K562 (cell line): ENCODE results near the gene E2F2. TPM values are rescaled to one million over a fixed set of nuclear protein-coding genes. Genes with fewer than 3 reads are reported as not detected.

Experiments used
- ATAC-seq: fragments of 200-7000 bp; cut with Tn5 transposase; 3 replicates; pipeline ENCODE4 v1.9.1; 2020; ENCODE audit warnings: moderate library complexity
- BruUV-seq: library from RNA; stranded (reverse); fragments of 400-500 nt; replicated peaks from 2 replicates; lab custom pipeline; 2021; lab: Mats Ljungman, UMichigan
- CTCF ChIA-PET: fragments of 300-600 bp; formaldehyde crosslinking; extraction: SDS; loops from one replicate; lab custom pipeline; 2021; ENCODE audit warnings: low intra/inter-chr PET ratio; lab: Yijun Ruan, JAX
- POLR2A ChIA-PET: fragments of 300-600, 350-650 bp; sonication (Branson Sonifier 250); formaldehyde crosslinking; extraction: SDS; loops from one replicate; lab custom pipeline; 2021; ENCODE audit warnings: antibody characterized with exemption, inconsistent platforms; lab: Yijun Ruan, JAX
- DNase-seq, 4 experiments: peaks; one replicate each; pipeline versions ENCODE4 v3.0.0 to v3.0.0-alpha.2; 2011 to 2018; ENCODE audit warnings: low spot score in 3 of 4, mixed read lengths in 3 of 4; ENCODE audit errors: extremely low read depth in 1 of 4
- FAIRE-seq: peaks from 2 replicates; lab custom pipeline; 2011; peaks lifted over from hg19 to GRCh38; lab: Jason Lieb, UNC
- H2AFZ ChIP-seq: 2 replicates; pipeline ENCODE4 v1.6.0; 2011; ENCODE audit warnings: low read depth, low read length, control low read depth, inconsistent platforms
- H3K27ac ChIP-seq: fragments of 200-600 bp; 3 replicates; pipeline ENCODE4 v1.8.0; 2011; ENCODE audit warnings: low read depth, mild to moderate bottlenecking, control low read depth, inconsistent platforms, low read length, moderate library complexity, mixed read lengths; ENCODE audit errors: extremely low read depth
- H3K27me3 ChIP-seq, 2 experiments: fragments of 300-600 bp in 1 of 2; 2 replicates in 1 of 2; 3 replicates in 1 of 2; pipeline versions ENCODE4 v1.6.0 to v1.8.0; 2011; ENCODE audit warnings: inconsistent platforms in 2 of 2, low read length in 2 of 2, mild to moderate bottlenecking in 1 of 2, mixed read lengths in 1 of 2, moderate library complexity in 1 of 2; ENCODE audit not compliant: control insufficient read depth in 2 of 2, insufficient read depth in 2 of 2
- H3K36me3 ChIP-seq: fragments of 300-600 bp; 3 replicates; pipeline ENCODE4 v1.8.0; 2011; ENCODE audit warnings: mild to moderate bottlenecking, low read length, inconsistent platforms; ENCODE audit not compliant: control insufficient read depth, insufficient read depth
- H3K4me1 ChIP-seq, 2 experiments: fragments of 200-600 bp in 1 of 2; replicated peaks in 1 of 2; 2 replicates in 1 of 2; 3 replicates in 1 of 2; pipeline versions ENCODE4 v1.5.1 to v1.8.0; 2011; ENCODE audit warnings: inconsistent platforms in 2 of 2, low read length in 2 of 2, mild to moderate bottlenecking in 1 of 2, mixed read lengths in 1 of 2, moderate library complexity in 1 of 2; ENCODE audit not compliant: control insufficient read depth in 2 of 2, insufficient read depth in 2 of 2
- H3K4me2 ChIP-seq: 2 replicates; pipeline ENCODE4 v1.6.1; 2011; ENCODE audit warnings: low read length, control low read depth, inconsistent platforms, mixed read lengths; ENCODE audit not compliant: insufficient read depth
- H3K4me3 ChIP-seq: fragments of 200-600 bp; sonication (generic), shearing (Covaris generic); 2 replicates; pipeline ENCODE4 v1.5.1; 2016; ENCODE audit warnings: control low read depth, inconsistent platforms
- H3K79me2 ChIP-seq: fragments of 200-600 bp; 3 replicates; pipeline ENCODE4 v1.8.0; 2011; ENCODE audit warnings: low read length, inconsistent platforms; ENCODE audit not compliant: control insufficient read depth, insufficient read depth
- H3K9ac ChIP-seq, 2 experiments: 2 replicates each; pipeline versions ENCODE4 v1.6.0 to v1.6.1; 2011; ENCODE audit warnings: low read depth in 2 of 2, low read length in 2 of 2, control low read depth in 1 of 2, inconsistent platforms in 1 of 2, mild to moderate bottlenecking in 1 of 2, mixed read lengths in 1 of 2; ENCODE audit not compliant: insufficient read depth in 1 of 2
- H3K9me1 ChIP-seq: one replicate; pipeline ENCODE4 v1.6.0; 2011; ENCODE audit warnings: inconsistent platforms, mild to moderate bottlenecking, low read length, moderate library complexity; ENCODE audit not compliant: control insufficient read depth, insufficient read depth
- H3K9me3 ChIP-seq: replicated peaks from 2 replicates; pipeline ENCODE4 v1.5.1; 2011; ENCODE audit warnings: low read depth, low read length, inconsistent platforms; ENCODE audit not compliant: control insufficient read depth, insufficient read depth
- H4K20me1 ChIP-seq: replicated peaks from 2 replicates; pipeline ENCODE4 v1.6.1; 2011; ENCODE audit warnings: low read length, inconsistent platforms, mixed read lengths; ENCODE audit not compliant: control insufficient read depth, insufficient read depth
- ARID2 ChIP-seq: fragments of 450-650 bp; IDR thresholded peaks from 2 replicates; pipeline ENCODE4 v1.6.1; 2017; ENCODE audit warnings: antibody characterized with exemption, mild to moderate bottlenecking
- C11orf30 ChIP-seq: fragments of 450-650 bp; IDR thresholded peaks from 2 replicates; pipeline ENCODE4 v1.6.1; 2016; ENCODE audit warnings: low read depth, mild to moderate bottlenecking
- HCFC1 ChIP-seq: IDR thresholded peaks from 2 replicates; pipeline ENCODE4 v1.6.1; 2012; ENCODE audit warnings: low read depth, low read length, improper control_type of control experiment
- HDAC8 ChIP-seq: fragments of 450-650 bp; IDR thresholded peaks from 2 replicates; pipeline ENCODE4 v1.6.1; 2016; ENCODE audit warnings: mild to moderate bottlenecking, missing genetic modification characterization, moderate library complexity, missing compliant biosample characterization
- HEY1 ChIP-seq: fragments of 250-450 bp; sonication (Bioruptor Pico); IDR thresholded peaks from 2 replicates; pipeline ENCODE4 v1.5.0; 2020; ENCODE audit warnings: mild to moderate bottlenecking, moderate library complexity, borderline replicate concordance
- HIVEP1 ChIP-seq: fragments of 250-450 bp; sonication (Bioruptor Pico); IDR thresholded peaks from 2 replicates; pipeline ENCODE4 v1.4.0; 2020; ENCODE audit warnings: mild to moderate bottlenecking
- MAFG ChIP-seq: fragments of 450-650 bp; conservative IDR thresholded peaks from 2 replicates; pipeline ENCODE4 v1.6.1; 2016; ENCODE audit warnings: missing genetic modification characterization, missing compliant biosample characterization
- MCM2 ChIP-seq: fragments of 450-650 bp; IDR thresholded peaks from 2 replicates; pipeline ENCODE4 v1.6.1; 2017; ENCODE audit warnings: low read depth, mild to moderate bottlenecking
- MEF2D ChIP-seq: conservative IDR thresholded peaks from 2 replicates; pipeline ENCODE4 v1.6.1; 2016; ENCODE audit warnings: low read depth, missing genetic modification characterization, missing compliant biosample characterization
- POLR2A ChIP-seq: fragments of 450-650 bp; conservative IDR thresholded peaks from 2 replicates; pipeline ENCODE4 v1.6.1; 2016
- RBM14 ChIP-seq: fragments of 200-400 bp; formaldehyde crosslinking; IDR thresholded peaks from 2 replicates; pipeline ENCODE4 v1.6.1; 2018; ENCODE audit warnings: low read depth, mild to moderate bottlenecking, low read length, moderate library complexity, borderline replicate concordance; ENCODE audit not compliant: insufficient read depth
- TSHZ1 ChIP-seq: fragments of 250-450 bp; sonication (Bioruptor Pico); IDR thresholded peaks from 2 replicates; pipeline ENCODE4 v1.4.0; 2020; ENCODE audit warnings: mild to moderate bottlenecking, moderate library complexity
- XRCC3 ChIP-seq: fragments of 450-650 bp; IDR thresholded peaks from 2 replicates; pipeline ENCODE4 v1.6.1; 2017; ENCODE audit warnings: mild to moderate bottlenecking, moderate library complexity
- ZBTB33 ChIP-seq: sonication (generic); formaldehyde crosslinking; IDR thresholded peaks from 2 replicates; pipeline ENCODE4 v1.8.1; 2023; ENCODE audit warnings: mild to moderate bottlenecking, missing genetic modification reagents
- ZNF24 ChIP-seq: fragments of 450-650 bp; IDR thresholded peaks from 2 replicates; pipeline ENCODE4 v1.6.1; 2016
- ZNF280B ChIP-seq: fragments of 250-450 bp; sonication (Bioruptor Pico); IDR thresholded peaks from 2 replicates; pipeline ENCODE4 v1.5.1; 2021; ENCODE audit warnings: mild to moderate bottlenecking
- ZSCAN29 ChIP-seq: fragments of 450-650 bp; IDR thresholded peaks from 2 replicates; pipeline ENCODE4 v1.6.1; 2017
- WGBS: fragments of 100-300 bp; shearing (Covaris generic); methylation state at CpG from one replicate; pipeline ENCODE4 v1.1.6; 2016; ENCODE audit warnings: low coverage, mixed read lengths; ENCODE audit not compliant: insufficient coverage; ENCODE audit errors: missing lambda C conversion rate; 5-methylcytosine and 5-hydroxymethylcytosine counted together
- in situ Hi-C: fragments of 300-500 bp; cut with MboI; formaldehyde crosslinking; loops from 4 replicates; pipeline ENCODE4 v1.15.0; 2018; ENCODE audit warnings: inconsistent platforms, mixed read lengths
- intact Hi-C: fragments of 100-400 bp; cut with micrococcal nuclease; formaldehyde crosslinking; loops from 2 replicates; pipeline ENCODE4 v1.14.2; 2022
- polyA plus RNA-seq, 8 experiments: library from polyadenylated mRNA; depleted of rRNA in 4 of 8; stranded (reverse) in 5 of 8; unstranded in 3 of 8; fragments of >200 nt; fragmentation: Nextera tagmentation in 2 of 8; fragmentation: Illumina TruSeq in 1 of 8; extraction: Ambion mirVana in 2 of 8; extraction: Trizol in 1 of 8; gene quantifications; 2 replicates each; pipeline versions ENCODE4 v1.2.1 to v1.2.3, GENCODE V29; 2011 to 2014; ENCODE audit warnings: inconsistent platforms in 1 of 8, missing spikeins in 1 of 8
- total RNA-seq, 7 experiments: library from RNA; depleted of rRNA in 6 of 7; stranded (reverse); fragments of >200 nt in 6 of 7; fragmentation: Illumina TruSeq in 2 of 7; extraction: Trizol in 2 of 7; gene quantifications; 2 replicates each; pipeline versions ENCODE4 v1.2.1 to v1.2.3, GENCODE V29; 2011 to 2021; ENCODE audit warnings: low replicate concordance in 1 of 7
- TF ChIP-seq, protein P1 (sequence below): sonication (generic); formaldehyde crosslinking; IDR thresholded peaks from 2 replicates; pipeline ENCODE4 v1.8.0; 2022; ENCODE audit warnings: missing genetic modification reagents, mild to moderate bottlenecking, moderate library complexity, borderline replicate concordance

The E2F2 gene
- total and polyA plus RNA-seq, 9 of the 15 experiments (the other 6 are each of a cell fraction or from before 2014, with no cell fraction given) = 3.1 to 25.3 (median 11.4) TPM

- Histone ChIP-seq H2AFZ (no peak overlapping the region), H3K79me2 (no peaks in the 10 kb centered on the region), H3K36me3 (no peaks in the 10 kb centered on the region), H3K4me1 (no peaks in the 10 kb centered on the region), H3K27ac (no peak overlapping the region), H3K27me3 (no peaks in the 10 kb centered on the region), H4K20me1 (no peaks in the 10 kb centered on the region), H3K4me3 (no peak overlapping the region), H3K4me2 (no peak overlapping the region), H3K9me1 (no peaks in the 10 kb centered on the region), H3K9ac (no peak overlapping the region), H3K9me3 (no peaks in the 10 kb centered on the region)
- no TSS peak for BruUV-seq
- DNase-seq = no peak
- in situ Hi-C loops = no loop called here
- ChIA-PET POLR2A (interaction anchor here (0.9 to 1.6 kb wide), 5 partner anchors 9 to 306 kb away, joined by 3 to 4 read pairs (median 3); partner anchors contain the start of gene ASAP3), CTCF (no interaction called here)
- no peak for FAIRE-seq
- ATAC-seq = no peak
- intact Hi-C loops = no loop called here
- 18% methylated on average over 4 of the region's 4 CpGs for WGBS
- TF ChIP-seq HEY1 (no peak), HDAC8 (tag) (no peak), ZSCAN29 (no peak), C11orf30 (peak; percentile 67), ARID2 (no peak), ZBTB33 (CRISPR knock-in tag) (no peak), RBM14 (no peak), MAFG (peak; percentile 59), XRCC3 (no peak), HIVEP1 (no peak), ZNF24 (no peak), POLR2A (no peak), TSHZ1 (CRISPR knock-in tag) (no peak), MCM2 (no peak), MEF2D (tag) (no peak), ZNF280B (CRISPR knock-in tag) (no peak), HCFC1 (no peak)
- TF ChIP-seq, protein P1, sequence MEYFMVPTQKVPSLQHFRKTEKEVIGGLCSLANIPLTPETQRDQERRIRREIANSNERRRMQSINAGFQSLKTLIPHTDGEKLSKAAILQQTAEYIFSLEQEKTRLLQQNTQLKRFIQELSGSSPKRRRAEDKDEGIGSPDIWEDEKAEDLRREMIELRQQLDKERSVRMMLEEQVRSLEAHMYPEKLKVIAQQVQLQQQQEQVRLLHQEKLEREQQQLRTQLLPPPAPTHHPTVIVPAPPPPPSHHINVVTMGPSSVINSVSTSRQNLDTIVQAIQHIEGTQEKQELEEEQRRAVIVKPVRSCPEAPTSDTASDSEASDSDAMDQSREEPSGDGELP (CRISPR knock-in tag) = no peak
Measured at GRCh38 chr1:23460519-23460918, 70.5 kb downstream of the E2F2 start.
